Measurements from ENCODE around the gene EMILIN3. TPM values are rescaled to one million over a fixed set of nuclear protein-coding genes. Genes with fewer than 3 reads are reported as not detected.
"Not testable (repeated sequence)": the region's sequence is repeated elsewhere in the genome, so short reads cannot be mapped to it uniquely, and the experiment has no call there.

EMILIN3 gene
- total RNA-seq, 1 experiment from 2014 or later, result 11.7 TPM

DNA sequence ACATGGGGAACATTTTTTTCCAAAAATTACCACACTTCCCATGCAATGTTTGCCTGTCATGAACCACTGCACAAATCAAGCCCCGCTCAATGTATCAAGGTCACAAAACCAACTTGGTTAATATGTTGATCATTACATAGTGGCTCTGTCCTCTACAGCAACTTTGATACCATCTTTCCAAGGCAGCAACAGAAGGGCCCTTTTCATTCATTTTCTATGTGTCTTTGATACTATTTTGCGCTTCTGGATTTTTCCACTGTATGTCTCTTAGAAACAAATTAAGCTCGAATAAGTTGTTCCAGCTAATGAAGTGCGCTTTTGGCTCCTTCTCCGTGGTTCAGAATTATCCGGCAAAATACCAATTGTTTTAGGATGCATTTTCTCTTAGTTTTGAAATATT is 50.6 kb downstream of the EMILIN3 start:
- no peak overlapping the region for H3K27ac ChIP-seq
- no peaks in the 10 kb centered on the region for H3K9me3 ChIP-seq (replicated peaks)
- peak overlapping the region; percentile 83 for H3K4me3 ChIP-seq
- DNase-seq, result no peak
- H3K4me1 ChIP-seq, result peaks cover 19% of the 10 kb centered on the region
- no peaks in the 10 kb centered on the region; the same call in 1 of the 2 replicates for H3K36me3 ChIP-seq
- no peaks in the 10 kb centered on the region for H3K27me3 ChIP-seq

DNA sequence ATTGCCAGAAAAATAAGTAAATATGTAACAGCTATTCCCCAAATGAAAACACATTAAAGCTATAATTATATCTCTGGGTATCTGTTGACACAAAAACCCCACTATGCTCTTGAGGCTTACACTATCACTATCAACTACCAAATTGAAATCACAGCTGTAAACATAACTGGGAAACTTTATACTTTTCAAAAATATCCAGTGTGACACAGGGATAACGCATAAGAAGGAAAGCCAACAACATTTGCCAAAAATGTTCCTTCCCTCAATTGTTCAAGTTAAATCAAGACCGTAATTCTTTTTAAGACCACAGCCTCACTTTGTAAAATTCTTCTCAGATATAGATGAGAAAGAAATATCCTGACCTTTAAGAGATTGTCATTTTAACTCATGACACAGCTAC is 52.2 kb downstream of the EMILIN3 start:
- Histone ChIP-seq H3K9me3 (replicated peaks) (no peaks in the 10 kb centered on the region), H3K27ac (no peak overlapping the region), H3K36me3 (no peaks in the 10 kb centered on the region; the same call in 1 of the 2 replicates), H3K4me1 (peaks cover 19% of the 10 kb centered on the region), H3K4me3 (no peak overlapping the region), H3K27me3 (no peaks in the 10 kb centered on the region)
- DNase-seq, result peak in 1 of 2 experiments; percentile 40

DNA sequence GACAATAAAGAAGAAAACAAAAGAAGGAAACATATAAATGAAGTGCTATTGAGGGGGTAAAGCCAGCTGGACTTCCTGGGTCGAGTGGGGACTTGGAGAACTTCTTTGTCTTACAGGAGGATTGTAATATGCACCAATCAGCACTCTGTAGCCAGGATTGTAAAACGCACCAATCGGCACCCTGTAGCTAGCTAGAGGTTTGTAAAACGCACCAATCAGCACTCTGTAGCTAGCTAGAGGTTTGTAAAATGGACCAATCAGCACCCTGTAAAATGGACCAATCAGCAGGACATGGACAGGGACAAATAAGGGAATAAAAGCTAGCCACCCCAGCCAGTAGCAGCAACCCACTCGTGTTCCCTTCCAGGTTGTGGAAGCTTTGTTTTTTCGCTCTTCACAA is 54.6 kb downstream of the EMILIN3 start:
- not testable (repeated sequence) for H3K4me3 ChIP-seq; H3K36me3 ChIP-seq; H3K27me3 ChIP-seq; DNase-seq; H3K27ac ChIP-seq; H3K9me3 ChIP-seq (replicated peaks)
- H3K4me1 ChIP-seq, result peaks cover 15% of the 10 kb centered on the region

Other genes with a start within 250 kb of the EMILIN3 start
- 163 and 196 TPM in 2 replicates for gene PLCG1, start 229.3 kb downstream of the EMILIN3 start, total RNA-seq (2014; rRNA removed; shearing (Covaris generic))
- gene ZHX3, start 49.1 kb downstream of the EMILIN3 start, total RNA-seq (2014; rRNA removed; shearing (Covaris generic)), result 16.0 and 16.2 TPM in 2 replicates
- 1.2 and 2.3 TPM in 2 replicates for gene LPIN3, start 26.0 kb downstream of the EMILIN3 start, total RNA-seq (2014; rRNA removed; shearing (Covaris generic))